Cardiac septum (tissue), 1 donor: ENCODE data around the gene IGFBP6. TPM values are rescaled to one million over a fixed set of nuclear protein-coding genes. Genes with fewer than 3 reads are reported as not detected.
"Not testable (repeated sequence)": the region's sequence is repeated elsewhere in the genome, so short reads cannot be mapped to it uniquely, and the experiment has no call there.

ENCODE experiments used
- DNase-seq: peaks from one replicate; pipeline ENCODE4 v3.0.0-alpha.2; 2020; ENCODE audit warnings: low spot score
- intact Hi-C: fragments of 100-400 bp; cut with DNase I; formaldehyde crosslinking; loops from one replicate; pipeline ENCODE4 v1.14.0; 2022
- total RNA-seq: library from RNA; stranded (reverse); fragmentation: NEBNext Ultra II Directional; extraction: Animal tissue kit (Norgen Biotek cat#: 25700); gene quantifications from one replicate; pipeline ENCODE4 v1.2.1, GENCODE V29; 2021
- donor health status: DM: no; HTN: no; CAD: no.

Gene IGFBP6
- total RNA-seq, 1 donor from 2014 or later, result 42.3 TPM

GRCh38 chr12:53105256-53105655 is 7.8 kb downstream of the IGFBP6 start:
- DNase-seq, result peak; percentile 35
- intact Hi-C loops, result no loop called here

GRCh38 chr12:53105712-53106439 is 8.4 kb downstream of the IGFBP6 start:
- DNase-seq, result no peak
- intact Hi-C loops, result no loop called here

GRCh38 chr12:53107122-53107521 is 9.7 kb downstream of the IGFBP6 start:
- no peak for DNase-seq
- intact Hi-C loops, result no loop called here

- DNase-seq, intact Hi-C loops: not testable (repeated sequence)
Observed at GRCh38 chr12:53112431-53112830, 15.0 kb downstream of the IGFBP6 start.

- peak; percentile 19 for DNase-seq
- intact Hi-C loops, result no loop called here
Observed at GRCh38 chr12:53113136-53113705, 15.8 kb downstream of the IGFBP6 start.

- no peak for DNase-seq
- intact Hi-C loops, result no loop called here
Observed at GRCh38 chr12:53113951-53114350, 16.5 kb downstream of the IGFBP6 start.

GRCh38 chr12:53115112-53115890 is 17.8 kb downstream of the IGFBP6 start:
- DNase-seq, result peak; percentile 74

GRCh38 chr12:53115891-53116648 is 18.6 kb downstream of the IGFBP6 start:
- peak; percentile 64 for DNase-seq
- intact Hi-C loops, result no loop called here

More at GRCh38 chr12:53115112-53115890, 17.8 kb downstream of the IGFBP6 start:
- intact Hi-C loops, result no loop called here

- DNase-seq, result no peak
- intact Hi-C loops, result no loop called here
Observed at GRCh38 chr12:53118751-53119300, 21.4 kb downstream of the IGFBP6 start.

GRCh38 chr12:53120685-53121525 is 23.4 kb downstream of the IGFBP6 start:
- DNase-seq, result no peak
- intact Hi-C loops, result no loop called here

- no peak for DNase-seq
- intact Hi-C loops, result no loop called here
Observed at GRCh38 chr12:53122961-53123468, 25.5 kb downstream of the IGFBP6 start.

- intact Hi-C loops, result no loop called here
- no peak for DNase-seq
Observed at GRCh38 chr12:53123578-53124351, 26.3 kb downstream of the IGFBP6 start.

- intact Hi-C loops, result no loop called here
- DNase-seq, result no peak
Observed at GRCh38 chr12:53124352-53124723, 26.9 kb downstream of the IGFBP6 start.

- intact Hi-C loops, result no loop called here
- DNase-seq, result no peak
Observed at GRCh38 chr12:53127169-53127568, 29.7 kb downstream of the IGFBP6 start.

- intact Hi-C loops, result no loop called here
- DNase-seq, result no peak
Observed at GRCh38 chr12:53128780-53129569, 31.5 kb downstream of the IGFBP6 start.

- DNase-seq, result no peak
- intact Hi-C loops, result no loop called here
Observed at GRCh38 chr12:53131844-53132243, 34.4 kb downstream of the IGFBP6 start.

- intact Hi-C loops, result no loop called here
- no peak for DNase-seq
Observed at GRCh38 chr12:53133722-53134121, 36.3 kb downstream of the IGFBP6 start.
